ENCODE measurements around the gene PRSS27.
"Not testable (repeated sequence)": the region's sequence is repeated elsewhere in the genome, so short reads cannot be mapped to it uniquely, and the experiment has no call there.

Gene PRSS27

DNA sequence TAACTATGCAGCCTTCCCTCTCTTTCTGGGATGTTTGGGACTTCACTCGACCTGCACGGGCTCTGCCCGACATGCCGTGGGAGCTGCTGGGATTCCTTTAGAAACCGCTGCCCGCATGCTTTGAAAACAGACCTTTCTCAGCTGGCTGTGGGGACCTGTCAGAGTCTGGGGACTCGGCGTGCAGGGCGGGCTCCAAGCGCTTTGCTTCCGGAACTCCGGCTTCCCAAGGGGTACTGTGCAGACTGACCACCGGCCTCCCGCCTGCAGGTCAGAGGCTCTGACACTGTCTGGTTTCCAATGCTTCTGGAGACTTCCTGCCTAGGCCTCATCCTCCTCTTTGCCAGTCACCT lies 11.8 kb downstream of the PRSS27 start:
- DNase-seq (ENCODE audit: low read depth), result no peak

DNA sequence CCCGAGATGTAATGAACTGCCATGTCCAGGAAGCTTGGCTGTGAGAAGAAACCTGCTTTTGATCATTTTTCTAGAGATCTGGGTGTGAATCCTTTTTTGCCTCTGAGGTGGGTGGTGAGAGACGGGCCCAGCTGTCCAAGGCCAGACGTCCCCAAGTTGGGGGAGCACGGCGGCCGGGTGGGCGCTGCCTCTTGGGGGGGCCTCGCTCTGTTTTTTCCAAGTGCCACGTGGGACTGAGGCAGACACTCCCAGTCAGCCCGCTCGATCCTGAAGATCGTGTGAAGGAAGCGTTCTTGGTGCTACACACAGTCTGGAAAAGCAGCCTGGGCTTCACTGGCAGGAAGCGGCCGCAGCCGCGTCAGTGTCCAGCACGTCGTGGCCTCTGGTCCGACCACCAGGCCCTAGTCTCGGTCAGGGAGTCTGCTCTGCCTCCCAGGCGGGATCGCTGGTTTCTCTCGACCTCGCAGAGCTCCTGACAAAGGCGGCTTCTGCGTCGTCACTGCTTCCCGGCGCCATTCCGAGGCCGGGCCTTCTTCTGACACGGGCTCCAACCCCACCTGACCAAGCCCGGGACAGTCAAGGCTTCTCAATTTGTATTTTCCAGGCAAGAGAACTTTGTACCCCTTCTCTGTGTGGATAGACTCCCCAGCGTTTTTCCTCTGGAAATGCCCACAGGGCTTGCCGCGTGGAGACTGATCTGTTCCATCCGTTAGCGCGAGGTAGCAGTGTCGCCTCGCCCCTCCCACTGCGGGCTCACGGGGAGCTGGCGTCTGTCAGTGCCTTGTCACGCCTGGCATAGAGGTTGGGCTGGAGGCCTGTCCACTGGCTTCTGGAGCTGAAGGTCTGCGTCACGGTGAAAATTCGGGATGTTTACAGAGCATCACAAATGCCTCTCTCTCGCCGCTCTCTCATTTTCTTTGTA lies 12.4 kb downstream of the PRSS27 start:
- no peak for DNase-seq (ENCODE audit: low read depth)

DNA sequence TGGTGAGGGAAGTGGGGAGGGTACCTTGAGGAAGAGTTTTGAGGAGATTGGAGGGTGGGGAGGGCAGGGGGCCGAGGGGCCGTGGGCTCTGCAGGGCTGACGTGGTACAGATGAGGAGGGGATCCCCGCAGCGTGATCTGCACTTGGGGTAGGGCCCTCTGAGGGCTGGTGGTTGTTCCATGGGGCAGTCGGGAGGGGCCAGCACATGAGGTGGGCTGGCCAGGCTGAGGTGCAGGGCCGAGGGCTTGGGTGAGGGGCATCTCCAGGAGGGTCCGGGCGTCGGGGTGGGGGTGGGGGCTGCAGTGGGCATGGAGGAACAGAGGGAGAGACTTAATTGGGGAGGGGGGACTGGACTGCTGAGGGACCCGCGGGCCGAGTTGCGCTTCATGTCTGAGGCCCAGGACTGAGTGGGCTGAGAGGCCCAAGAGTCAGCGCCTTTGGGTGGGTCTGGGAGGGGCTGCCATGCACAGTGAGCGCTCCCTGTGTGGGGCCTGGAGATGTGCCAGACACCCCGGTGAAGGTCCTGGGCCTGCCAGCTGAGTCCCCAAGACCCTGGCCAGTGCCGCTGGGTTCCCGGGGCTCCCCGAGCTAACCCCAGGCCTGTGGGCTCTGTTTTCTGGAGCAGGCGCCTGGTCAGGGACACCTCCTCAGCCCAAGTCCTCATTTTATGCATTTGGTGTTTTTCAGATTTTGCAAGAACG lies 13.3 kb downstream of the PRSS27 start:
- DNase-seq (ENCODE audit: low read depth), result no peak

DNA sequence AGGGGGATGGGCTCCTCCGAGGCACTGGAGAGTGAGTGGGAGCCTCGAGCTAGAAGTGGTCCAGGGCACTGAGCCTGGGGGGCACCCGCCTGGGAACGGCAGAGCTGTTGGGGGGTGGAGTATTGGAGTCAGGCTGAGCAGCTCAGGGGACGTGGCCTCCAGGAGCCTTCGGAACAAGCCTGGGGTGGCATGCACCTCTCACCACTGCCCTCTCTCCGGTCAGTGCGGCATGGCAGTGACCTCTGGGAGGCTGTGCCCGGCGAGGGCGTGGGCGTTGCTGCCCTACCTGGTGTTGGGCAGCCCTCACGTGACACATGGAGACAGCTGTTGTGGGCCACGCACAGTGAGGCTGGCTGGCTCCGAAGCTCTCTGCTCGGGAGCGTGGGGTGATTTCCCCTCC lies 13.9 kb downstream of the PRSS27 start:
- no peak for DNase-seq (ENCODE audit: low read depth)

DNA sequence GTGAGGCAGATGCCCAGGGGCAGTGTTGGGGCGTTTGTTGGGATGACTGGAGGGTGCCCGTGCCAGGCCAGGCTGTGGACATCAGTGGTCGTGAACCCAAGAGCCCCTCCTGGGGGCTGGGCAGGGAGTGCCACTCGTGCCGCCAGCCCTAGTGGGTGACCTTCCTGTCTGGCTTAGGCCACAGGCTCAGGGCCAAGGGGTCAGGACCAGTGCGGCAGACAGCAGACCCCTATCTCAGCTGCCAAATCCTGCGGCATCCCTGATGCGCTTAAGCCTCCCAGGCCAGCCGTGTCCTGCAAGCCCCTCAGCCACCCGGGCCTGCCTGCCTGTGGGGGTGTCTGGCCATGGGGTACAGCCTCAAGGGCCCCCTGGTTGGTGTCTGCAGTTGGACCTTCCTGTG lies 14.7 kb downstream of the PRSS27 start:
- DNase-seq (ENCODE audit: low read depth), result no peak

DNA sequence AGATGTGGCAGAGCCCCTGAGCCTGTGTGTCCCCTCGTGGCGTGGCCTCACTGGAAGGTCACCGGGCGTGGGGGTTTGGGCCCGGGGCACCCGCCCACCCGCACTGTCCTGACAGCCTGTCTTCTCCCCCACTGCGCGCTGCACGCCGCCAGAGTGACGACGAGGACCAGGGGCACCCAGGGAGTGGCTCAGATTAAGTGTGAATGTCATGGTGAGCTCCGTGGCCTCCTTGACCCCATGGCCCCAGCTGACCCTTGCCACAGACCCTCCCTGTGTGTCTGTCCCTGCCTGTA lies 15.1 kb downstream of the PRSS27 start:
- no peak for DNase-seq (ENCODE audit: low read depth)

DNA sequence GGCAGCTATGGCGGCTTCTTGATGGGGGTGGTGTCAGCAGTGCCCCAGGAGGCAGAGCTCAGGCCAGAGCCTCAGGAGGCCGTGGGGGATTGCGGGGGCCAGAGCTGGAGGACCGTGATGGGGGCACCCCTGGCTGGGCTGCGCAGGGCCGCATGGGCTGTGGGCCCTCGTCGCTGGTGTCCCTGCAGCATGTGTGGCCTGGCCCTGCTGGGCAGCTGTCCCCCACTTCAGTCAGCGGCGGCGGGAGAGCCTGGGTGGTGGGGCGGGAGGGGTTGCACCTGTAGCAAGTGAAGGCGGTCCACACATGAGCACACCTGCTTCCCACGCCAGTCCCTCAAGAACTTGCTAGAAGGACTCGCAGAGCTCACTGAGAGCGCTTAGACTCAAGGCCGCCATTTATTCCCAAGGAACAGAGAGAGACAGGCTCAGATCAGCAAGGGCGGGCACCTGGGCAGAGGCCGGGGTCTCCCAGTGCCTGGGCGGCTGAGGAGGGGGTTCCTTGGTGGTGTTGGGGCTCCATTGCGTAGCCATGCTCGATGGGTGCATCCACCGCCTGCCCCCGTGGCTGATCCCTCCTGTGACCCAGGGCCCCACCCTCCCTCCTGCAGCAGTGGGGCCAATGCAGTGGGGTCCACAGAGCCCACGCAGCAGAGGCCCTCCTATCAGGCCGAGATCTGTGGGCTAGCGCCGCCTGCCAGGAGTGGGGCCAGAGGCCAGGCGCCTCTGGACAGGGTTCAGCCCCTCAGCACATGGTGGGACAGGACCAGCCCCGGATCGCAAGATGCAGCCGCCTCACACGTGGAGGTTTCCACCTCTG lies 15.7 kb downstream of the PRSS27 start:
- DNase-seq (ENCODE audit: low read depth), result no peak

DNA sequence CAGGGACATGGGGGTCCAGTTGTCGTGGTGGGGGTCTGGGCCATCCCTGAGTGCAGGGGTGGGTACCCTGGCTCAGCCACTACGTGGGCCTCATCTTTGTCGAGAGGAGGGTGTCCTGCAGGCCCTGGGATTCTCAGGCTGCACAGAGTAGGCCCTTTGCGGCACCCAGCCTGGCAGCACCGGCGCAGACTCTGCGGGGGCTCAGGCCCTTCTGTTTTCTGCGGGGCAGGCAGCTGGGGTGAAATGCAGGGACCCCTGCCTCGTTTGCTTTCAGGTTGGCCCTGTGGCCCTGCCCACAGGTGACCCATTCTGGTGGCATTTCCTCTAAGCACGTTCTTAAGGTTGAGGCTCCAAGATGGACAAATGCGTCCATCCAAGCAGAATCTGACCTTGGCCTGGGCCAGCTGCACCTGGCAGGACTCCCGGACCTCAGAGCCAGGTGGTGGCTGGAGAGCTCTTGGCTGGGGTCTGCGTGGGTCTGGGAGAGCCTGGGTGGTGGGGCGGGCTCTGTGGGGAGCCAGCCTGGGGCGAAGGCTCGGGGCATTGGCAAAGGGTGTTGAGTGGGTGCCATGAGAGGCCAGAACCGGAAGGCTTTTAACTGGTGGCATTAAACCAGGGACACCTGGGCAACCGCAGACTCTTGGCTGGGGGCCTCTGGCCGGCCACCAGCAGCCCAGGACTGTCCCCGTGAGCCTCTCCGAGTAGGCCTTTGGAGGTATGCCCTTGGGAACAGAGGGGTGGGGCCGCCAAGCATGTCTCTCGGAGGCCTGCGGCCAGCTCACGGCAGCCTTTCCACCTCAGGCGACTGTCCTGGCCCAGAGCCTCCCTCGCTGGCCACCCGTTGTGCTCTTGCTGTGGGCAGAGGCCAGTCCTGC lies 16.9 kb downstream of the PRSS27 start:
- DNase-seq (ENCODE audit: low read depth), result no peak

DNA sequence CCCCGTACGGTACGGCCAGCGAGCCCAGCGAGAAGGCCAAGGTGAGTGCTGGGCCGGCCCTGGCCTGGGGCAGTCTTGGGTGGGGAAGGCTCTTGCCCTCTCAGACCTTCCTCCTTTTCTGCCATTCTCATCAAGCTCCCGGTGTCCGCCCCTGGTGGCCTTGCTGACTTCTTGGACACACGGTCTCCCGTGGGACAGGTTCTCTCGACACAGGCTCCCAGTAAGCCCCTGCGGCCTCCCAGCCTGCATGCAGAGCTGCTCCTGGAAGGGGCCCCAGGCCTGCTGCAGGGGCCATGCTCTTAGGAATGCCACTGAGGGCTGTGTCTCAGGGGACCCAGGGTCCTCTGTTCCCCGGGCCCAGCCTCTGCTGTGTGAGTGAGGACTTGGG lies 17.6 kb downstream of the PRSS27 start:
- no peak for DNase-seq (ENCODE audit: low read depth)

DNA sequence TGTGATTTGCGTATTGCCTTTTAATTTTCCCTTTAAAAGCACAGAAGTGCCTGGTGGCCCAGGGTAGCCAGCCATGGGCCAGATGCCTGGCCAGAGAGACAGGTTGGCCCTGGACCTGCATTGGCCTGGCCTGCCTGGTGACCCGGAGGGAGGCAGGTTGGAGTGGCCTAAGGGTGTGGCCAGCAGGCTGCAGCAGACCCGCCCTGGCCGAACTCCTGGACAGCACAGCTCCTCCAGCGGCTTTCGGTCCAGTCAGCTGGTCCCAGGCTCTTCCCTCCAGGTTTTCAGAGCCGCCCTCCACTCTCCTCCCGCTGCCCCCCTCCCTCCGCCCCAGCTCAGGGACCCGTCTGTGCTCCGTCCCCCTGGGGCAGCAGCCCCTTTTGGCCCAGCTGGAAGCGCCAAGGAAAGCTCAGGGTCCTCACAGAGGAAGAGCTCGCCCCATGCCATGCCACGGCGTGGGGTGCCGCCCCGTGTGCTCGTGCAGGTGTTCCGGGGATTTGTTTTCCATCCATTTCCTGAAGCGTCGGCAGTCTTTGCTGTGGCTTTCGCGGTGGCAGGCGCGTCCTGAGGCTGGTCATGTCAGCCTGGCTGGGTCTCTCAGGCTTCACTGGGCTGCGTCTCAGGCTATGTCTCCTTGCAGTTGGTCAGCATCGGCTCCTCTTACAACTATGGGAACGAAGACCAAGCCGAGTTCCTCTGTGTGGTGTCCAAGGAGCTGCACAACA lies 18.1 kb downstream of the PRSS27 start:
- no peak for DNase-seq (ENCODE audit: low read depth)

DNA sequence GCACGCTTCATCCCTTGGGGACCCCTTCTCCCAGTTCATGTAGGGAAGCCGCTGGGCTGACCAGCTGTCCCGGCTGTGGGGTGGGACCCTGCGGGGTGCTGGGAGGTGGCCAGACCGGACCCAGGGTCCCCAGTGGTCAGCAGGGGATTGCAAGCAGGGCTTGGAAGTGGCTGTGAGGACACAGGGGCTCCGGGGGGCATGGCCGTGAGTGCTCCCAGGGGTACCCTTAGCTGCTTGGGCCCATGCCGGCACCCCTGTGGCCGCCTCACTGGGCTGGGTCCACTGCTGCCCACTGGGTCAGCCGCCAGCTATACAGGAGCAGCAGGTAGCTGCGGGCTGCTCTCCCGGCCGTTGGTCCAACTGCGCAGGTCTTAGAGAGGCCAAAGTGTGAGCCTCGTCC lies 18.8 kb downstream of the PRSS27 start:
- no peak for DNase-seq (ENCODE audit: low read depth)

DNA sequence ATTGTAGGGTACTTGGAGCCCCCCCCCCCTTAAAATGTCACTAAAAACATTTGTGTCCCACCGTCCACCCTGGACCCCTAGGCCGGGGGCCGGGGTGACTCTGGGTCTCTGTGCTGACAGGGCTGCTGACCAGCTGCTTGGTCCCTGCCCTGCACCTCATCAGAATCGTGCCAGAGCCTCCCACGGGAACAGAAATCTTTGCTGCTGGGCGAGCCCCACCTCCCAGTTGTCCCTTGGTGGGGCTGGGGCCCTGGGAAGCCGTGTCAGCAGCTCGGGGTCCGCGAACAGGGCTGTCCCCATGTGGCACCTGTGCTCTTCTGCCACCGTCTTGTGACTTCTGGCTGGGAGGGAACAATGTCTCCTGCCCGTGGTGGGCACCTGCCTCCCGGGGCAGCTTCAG lies 19.2 kb downstream of the PRSS27 start:
- DNase-seq (ENCODE audit: low read depth), result no peak

DNA sequence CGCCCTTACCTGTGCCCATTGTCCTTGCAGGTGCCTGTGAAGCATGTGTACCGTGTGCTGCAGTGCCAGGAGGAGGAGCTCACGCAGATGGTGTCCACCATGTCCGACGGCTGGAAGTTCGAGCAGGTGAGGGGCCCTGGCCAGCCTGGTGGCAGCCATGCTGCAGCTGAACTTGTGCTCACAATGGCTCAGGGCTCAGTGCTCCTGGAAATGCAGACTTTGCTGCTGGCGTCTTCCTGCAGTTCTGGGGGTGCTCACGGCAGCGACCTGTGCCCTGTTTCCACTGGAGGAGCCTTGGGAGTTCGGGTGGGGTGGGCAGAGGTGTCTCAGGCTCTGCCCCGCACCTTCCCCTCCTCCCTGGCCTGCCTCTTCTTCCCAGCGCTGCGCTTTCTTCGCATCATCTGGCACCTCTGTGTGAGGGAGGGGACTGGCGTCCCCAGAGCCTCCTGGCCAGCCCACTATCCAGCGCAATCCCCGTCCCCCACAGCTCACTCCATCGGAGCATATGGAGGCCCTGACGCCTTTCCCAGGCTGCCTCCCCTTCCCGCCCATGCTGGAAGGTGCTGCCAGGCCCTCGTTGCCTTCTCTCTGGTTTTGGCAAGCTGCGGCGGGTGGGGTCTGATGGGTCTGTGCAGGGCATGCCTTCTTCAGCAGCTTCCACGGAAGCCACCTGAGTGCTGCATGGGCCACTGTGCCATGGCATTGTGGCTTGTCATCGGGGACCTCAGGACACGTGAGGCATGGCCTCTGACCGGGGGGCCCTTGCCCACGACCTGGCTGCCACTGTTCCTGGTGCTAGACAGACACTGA lies 20.0 kb downstream of the PRSS27 start:
- no peak for DNase-seq (ENCODE audit: low read depth)

DNA sequence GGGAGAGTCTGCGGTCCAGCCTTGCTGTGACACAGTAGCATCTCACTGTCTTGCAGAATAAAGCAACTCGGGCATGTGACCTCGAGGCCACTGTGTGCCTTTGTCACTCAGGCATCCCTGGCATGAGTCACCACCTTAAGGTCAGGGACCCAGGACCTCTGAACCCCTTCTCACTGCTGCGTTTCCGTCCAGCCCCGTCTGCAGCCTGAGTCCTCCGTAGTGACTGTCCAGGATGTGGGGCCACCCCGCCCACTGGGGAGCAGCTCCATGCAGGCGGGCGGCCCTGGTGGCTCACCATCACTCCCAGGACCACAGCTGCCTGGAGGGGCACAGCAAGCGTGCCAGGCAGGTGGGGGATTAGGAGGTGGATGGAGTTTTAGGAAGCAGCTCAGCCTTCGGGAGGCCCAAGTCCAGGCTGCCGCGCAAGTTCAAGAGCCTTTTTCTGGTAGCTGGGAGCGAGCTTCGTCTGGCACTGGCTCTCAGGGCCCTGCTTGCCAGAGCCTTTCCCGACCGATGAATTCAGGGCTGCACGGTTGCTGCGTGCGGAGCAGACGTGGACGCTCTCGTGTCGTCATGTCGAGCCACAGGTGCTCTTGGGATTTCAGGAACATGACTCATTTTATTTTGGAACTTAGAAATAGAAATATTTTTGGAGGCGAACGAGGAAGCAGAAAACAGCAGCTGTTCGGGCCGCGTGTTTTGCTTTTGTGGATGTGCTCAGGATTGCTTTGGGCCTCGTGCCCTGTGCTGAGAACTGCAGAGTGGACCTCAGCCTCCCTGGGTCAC lies 20.9 kb downstream of the PRSS27 start:
- no peak for DNase-seq (ENCODE audit: low read depth)

DNA sequence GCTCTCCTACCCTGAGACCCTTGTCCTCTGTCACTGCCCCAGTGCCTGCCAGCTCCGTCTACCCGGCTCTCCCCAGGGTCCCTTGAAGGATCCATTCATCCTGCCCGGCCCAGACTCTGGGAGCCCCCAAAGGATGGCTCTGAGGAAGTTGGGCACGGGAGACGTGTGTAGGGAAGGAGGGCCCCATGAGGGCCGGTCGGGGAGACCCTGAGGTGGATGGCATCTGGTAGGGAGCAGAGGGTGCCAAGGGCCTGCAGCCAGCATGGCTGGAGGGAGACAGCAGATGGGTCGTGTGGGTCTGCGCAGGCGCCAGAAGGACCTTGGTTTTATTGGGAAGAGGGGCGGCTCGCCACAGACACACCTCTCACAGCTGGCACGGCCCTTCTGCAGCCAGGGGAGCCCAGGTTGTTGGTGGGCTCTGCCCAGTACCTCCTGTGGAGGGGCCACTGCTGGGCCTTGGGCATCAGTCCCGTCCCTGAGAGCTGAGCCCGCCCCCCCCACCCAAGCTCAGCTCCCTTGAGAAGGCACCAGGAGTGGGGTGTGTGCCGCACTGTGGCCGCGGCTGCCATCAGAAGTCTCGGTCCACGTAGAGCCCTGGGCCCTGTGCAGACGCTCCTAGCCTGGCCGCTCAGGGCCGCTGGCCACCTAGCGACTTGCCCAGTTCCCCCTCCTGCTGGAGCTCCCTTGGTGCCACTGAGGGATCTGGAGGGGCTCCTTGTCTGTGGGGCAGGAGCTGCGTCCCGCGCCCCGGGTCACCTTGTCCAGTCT lies 21.7 kb downstream of the PRSS27 start:
- DNase-seq (ENCODE audit: low read depth), result no peak

DNA sequence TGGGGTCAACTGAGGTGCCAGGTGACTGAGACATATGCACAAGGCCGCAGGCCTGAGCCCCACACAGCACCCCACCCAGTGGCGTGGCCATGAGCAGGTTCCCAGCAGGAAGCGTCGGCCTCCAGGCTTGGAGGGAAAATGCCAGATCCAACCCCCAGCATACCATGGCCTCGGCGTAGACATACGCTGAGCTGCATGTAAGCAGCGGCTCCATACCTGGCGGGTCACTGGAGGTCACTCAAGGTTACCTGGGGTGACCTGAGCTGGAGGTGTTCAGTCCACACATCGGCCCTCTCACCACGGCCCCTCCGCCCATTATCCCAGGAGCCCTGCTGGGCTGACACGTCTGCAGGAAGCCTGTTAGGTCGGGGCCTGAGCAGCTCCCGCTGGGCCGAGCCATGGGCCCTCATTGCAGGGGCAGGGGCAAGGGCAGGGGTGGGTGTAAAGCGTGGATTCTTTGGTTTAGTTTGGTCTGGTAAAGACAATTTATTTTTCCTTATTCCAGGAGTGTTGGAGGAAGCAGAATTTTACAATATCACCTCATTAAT lies 22.5 kb downstream of the PRSS27 start:
- DNase-seq (ENCODE audit: low read depth), result no peak

DNA sequence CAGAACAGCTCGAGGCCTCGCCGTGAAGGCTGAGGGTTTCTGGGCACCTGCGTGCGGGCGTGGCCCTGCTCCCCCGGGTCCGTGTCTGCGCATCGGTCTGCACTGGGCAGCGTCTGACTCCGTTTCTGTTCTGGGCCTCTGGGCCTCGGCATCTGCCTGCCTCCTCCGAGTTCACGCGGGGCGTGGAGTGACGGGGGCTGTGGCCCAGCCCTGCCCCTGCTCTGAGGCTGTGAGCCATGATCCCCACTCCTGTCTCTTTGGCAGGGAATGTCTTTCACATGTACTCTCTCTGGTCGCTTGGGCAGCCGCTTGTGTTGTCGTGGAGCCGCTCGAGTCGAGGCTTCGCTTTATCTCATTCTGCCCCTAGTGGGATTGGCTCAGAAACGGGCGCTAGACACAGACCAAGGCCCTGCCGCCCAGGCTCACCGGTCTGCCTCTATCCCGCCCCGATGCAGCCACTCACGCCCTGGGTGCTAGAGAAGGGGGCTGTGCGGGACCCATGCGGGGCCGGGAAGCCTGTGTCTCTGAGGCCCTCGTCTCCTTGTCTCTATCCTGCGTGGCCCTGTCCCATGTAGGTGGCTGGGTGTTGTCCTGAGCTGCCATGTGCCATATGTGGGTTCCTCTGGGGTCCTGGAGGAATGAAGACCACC lies 23.3 kb downstream of the PRSS27 start:
- not testable (repeated sequence) for DNase-seq (ENCODE audit: low read depth)
